Measurements from ENCODE around the gene PHF12. TPM values are rescaled to one million over a fixed set of nuclear protein-coding genes. Genes with fewer than 3 reads are reported as not detected.

PHF12 gene
- total RNA-seq, 1 experiment from 2014 or later, result 36.0 TPM

- Histone ChIP-seq H3K36me3 (ENCODE audit: low read depth) (peaks cover 32% of the 10 kb centered on the region), H3K9me3 (ENCODE audit: insufficient read depth, low read depth) (no peaks in the 10 kb centered on the region), H3K4me1 (replicated peaks; ENCODE audit: insufficient read depth) (peaks cover 27% of the 10 kb centered on the region), H3K4me2 (peak overlapping the region; percentile 99), H3K27me3 (ENCODE audit: insufficient read depth, low read depth) (no peaks in the 10 kb centered on the region), H3K4me3 (peak overlapping the region; percentile 97), H3K9me2 (ENCODE audit: insufficient read depth) (no peaks in the 10 kb centered on the region), H2AFZ (peak overlapping the region; percentile 81), H4K20me1 (ENCODE audit: insufficient read depth) (peaks cover 44% of the 10 kb centered on the region), H3F3A (ENCODE audit: insufficient read depth, low read depth) (peaks cover 39% of the 10 kb centered on the region), H3K79me2 (ENCODE audit: low read depth) (peaks cover 69% of the 10 kb centered on the region), H3K27ac (peak overlapping the region; percentile 59)
- DNase-seq, result peak; percentile 50 to 57
- ChIA-PET POLR2A (ENCODE audit: unreplicated experiment) (interaction anchor here (0.6 to 0.7 kb wide), 2 partner anchors 188 to 203 kb away, joined by 3 read pairs; no protein-coding TSS in a partner anchor), CTCF (interaction anchor here (1.0 kb wide), 1 partner anchor 206 kb away, joined by 3 read pairs; no protein-coding TSS in a partner anchor)
- no TSS peak for BruUV-seq (replicated peaks)
- no peak for TF ChIP-seq EZH2 (IDR thresholded peaks at IDR 0.05; ENCODE audit: low read depth)
- TF ChIP-seq CTCF (conservative IDR thresholded peaks at IDR 0.05), result no peak
- intact Hi-C loops (cut with micrococcal nuclease; ENCODE audit: unreplicated experiment), result loop anchor here (1.0 to 5.0 kb wide), 5 partner anchors 158 to 618 kb away; partner anchors contain the start of genes ABHD15, RPL23A and TP53I13
Measured at GRCh38 chr17:28949185-28950016, 1.9 kb downstream of the PHF12 start.

GRCh38 chr17:28948873-28949184 is 2.5 kb downstream of the PHF12 start:
- Histone ChIP-seq H3K4me3 (peak overlapping the region; percentile 97), H2AFZ (peak overlapping the region; percentile 81), H3F3A (ENCODE audit: insufficient read depth, low read depth) (peaks cover 39% of the 10 kb centered on the region), H3K27ac (peak overlapping the region; percentile 59), H3K79me2 (ENCODE audit: low read depth) (peaks cover 75% of the 10 kb centered on the region), H4K20me1 (ENCODE audit: insufficient read depth) (peaks cover 49% of the 10 kb centered on the region), H3K36me3 (ENCODE audit: low read depth) (peaks cover 37% of the 10 kb centered on the region), H3K4me2 (peak overlapping the region; percentile 99), H3K9me3 (ENCODE audit: insufficient read depth, low read depth) (no peaks in the 10 kb centered on the region), H3K4me1 (replicated peaks; ENCODE audit: insufficient read depth) (peaks cover 27% of the 10 kb centered on the region), H3K9me2 (ENCODE audit: insufficient read depth) (no peaks in the 10 kb centered on the region), H3K27me3 (ENCODE audit: insufficient read depth, low read depth) (no peaks in the 10 kb centered on the region)
- POLR2A ChIA-PET (ENCODE audit: unreplicated experiment), result no interaction called here
- DNase-seq, result no peak
- BruUV-seq (replicated peaks), result TSS peak; percentile 17
- intact Hi-C loops (cut with micrococcal nuclease; ENCODE audit: unreplicated experiment), result loop anchor here (1.0 kb wide), 1 partner anchor 225 kb away; no protein-coding TSS in a partner anchor
- no peak for TF ChIP-seq EZH2 (IDR thresholded peaks at IDR 0.05; ENCODE audit: low read depth)
- no peak for TF ChIP-seq CTCF (conservative IDR thresholded peaks at IDR 0.05)
- CTCF ChIA-PET, result no interaction called here

GRCh38 chr17:28948342-28948741 is 3.0 kb downstream of the PHF12 start:
- Histone ChIP-seq H3F3A (ENCODE audit: insufficient read depth, low read depth) (peaks cover 39% of the 10 kb centered on the region), H3K9me2 (ENCODE audit: insufficient read depth) (no peaks in the 10 kb centered on the region), H2AFZ (no peak overlapping the region), H3K4me3 (peak overlapping the region; percentile 97), H3K36me3 (ENCODE audit: low read depth) (peaks cover 42% of the 10 kb centered on the region), H3K79me2 (ENCODE audit: low read depth) (peaks cover 79% of the 10 kb centered on the region), H3K27me3 (ENCODE audit: insufficient read depth, low read depth) (no peaks in the 10 kb centered on the region), H4K20me1 (ENCODE audit: insufficient read depth) (peaks cover 54% of the 10 kb centered on the region), H3K27ac (peak overlapping the region; percentile 59), H3K9me3 (ENCODE audit: insufficient read depth, low read depth) (no peaks in the 10 kb centered on the region), H3K4me2 (peak overlapping the region; percentile 99), H3K4me1 (replicated peaks; ENCODE audit: insufficient read depth) (peaks cover 27% of the 10 kb centered on the region)
- ChIA-PET CTCF (no interaction called here), POLR2A (ENCODE audit: unreplicated experiment) (interaction anchor here (0.5 kb wide), 1 partner anchor 588 kb away, joined by 4 read pairs; no protein-coding TSS in a partner anchor)
- no peak for DNase-seq
- TF ChIP-seq EZH2 (IDR thresholded peaks at IDR 0.05; ENCODE audit: low read depth), result no peak
- no peak for TF ChIP-seq CTCF (conservative IDR thresholded peaks at IDR 0.05)
- intact Hi-C loops (cut with micrococcal nuclease; ENCODE audit: unreplicated experiment), result no loop called here
- BruUV-seq (replicated peaks), result no TSS peak
